Breast epithelium (tissue), 3 donors: ENCODE results near the gene PARP1.

ENCODE experiments used
- POLR2A ChIP-seq: fragments of 450-650 bp; IDR thresholded peaks from one replicate; pipeline ENCODE4 v1.6.1; 2016; ENCODE audit warnings: antibody characterized with exemption, mild to moderate bottlenecking, moderate library complexity
- TF ChIP-seq, protein P1 (sequence below), 3 donors: fragments of 450-650 bp; IDR thresholded peaks; one replicate each; pipeline ENCODE4 v1.5.1; 2016 to 2017; ENCODE audit warnings: antibody characterized with exemption in 3 of 3, mild to moderate bottlenecking in 3 of 3, moderate library complexity in 3 of 3

GRCh38 chr1:226364901-226365565 lies 42.9 kb downstream of the PARP1 start:
- TF ChIP-seq, protein P1, sequence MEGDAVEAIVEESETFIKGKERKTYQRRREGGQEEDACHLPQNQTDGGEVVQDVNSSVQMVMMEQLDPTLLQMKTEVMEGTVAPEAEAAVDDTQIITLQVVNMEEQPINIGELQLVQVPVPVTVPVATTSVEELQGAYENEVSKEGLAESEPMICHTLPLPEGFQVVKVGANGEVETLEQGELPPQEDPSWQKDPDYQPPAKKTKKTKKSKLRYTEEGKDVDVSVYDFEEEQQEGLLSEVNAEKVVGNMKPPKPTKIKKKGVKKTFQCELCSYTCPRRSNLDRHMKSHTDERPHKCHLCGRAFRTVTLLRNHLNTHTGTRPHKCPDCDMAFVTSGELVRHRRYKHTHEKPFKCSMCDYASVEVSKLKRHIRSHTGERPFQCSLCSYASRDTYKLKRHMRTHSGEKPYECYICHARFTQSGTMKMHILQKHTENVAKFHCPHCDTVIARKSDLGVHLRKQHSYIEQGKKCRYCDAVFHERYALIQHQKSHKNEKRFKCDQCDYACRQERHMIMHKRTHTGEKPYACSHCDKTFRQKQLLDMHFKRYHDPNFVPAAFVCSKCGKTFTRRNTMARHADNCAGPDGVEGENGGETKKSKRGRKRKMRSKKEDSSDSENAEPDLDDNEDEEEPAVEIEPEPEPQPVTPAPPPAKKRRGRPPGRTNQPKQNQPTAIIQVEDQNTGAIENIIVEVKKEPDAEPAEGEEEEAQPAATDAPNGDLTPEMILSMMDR (IDR thresholded peaks at IDR 0.05): no peak
- TF ChIP-seq POLR2A: no peak
